ENCODE data around the gene NR6A1.
"Not testable (repeated sequence)": the region's sequence is repeated elsewhere in the genome, so short reads cannot be mapped to it uniquely, and the experiment has no call there.

NR6A1 gene

DNA sequence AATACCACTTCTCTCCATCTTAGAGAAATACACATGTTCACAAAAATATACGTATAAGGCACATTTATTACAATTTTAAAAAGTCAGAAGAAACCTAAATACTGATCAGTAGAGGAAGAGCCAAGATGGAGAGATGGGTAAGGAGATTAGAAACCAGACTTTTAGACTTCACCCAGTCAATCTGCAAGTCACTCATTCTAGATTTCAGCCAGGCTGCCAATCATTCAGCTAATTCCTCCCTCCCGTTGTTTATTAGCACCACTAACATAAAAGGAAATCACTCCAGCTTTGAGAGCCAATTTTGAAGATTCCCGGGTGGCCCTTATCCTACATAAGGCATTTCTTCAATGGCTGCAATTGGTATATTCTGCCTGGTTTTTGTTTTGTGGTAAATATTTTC, 154.2 kb downstream of the NR6A1 start:
- Histone ChIP-seq H3K36me3 (ENCODE audit: control insufficient read depth in 2 of 2, insufficient read depth in 1 of 2, low read length in 2 of 2) (no peaks in the 10 kb centered on the region), H3K9me3 (ENCODE audit: control insufficient read depth, insufficient read depth, low read depth, low read length) (no peaks in the 10 kb centered on the region), H3K4me3 (ENCODE audit: low read depth, low read length) (no peak overlapping the region), H3K4me1 (ENCODE audit: control insufficient read depth, insufficient read depth, low read length) (peaks cover 10% of the 10 kb centered on the region), H3K27ac (ENCODE audit: extremely low read depth, low read depth, low read length) (no peak overlapping the region)
- ChIA-PET CTCF (interaction anchor here (0.6 to 5.4 kb wide), 59 partner anchors 10 to 239 kb away, joined by 3 to 236 read pairs (median 6); partner anchors contain the start of genes NR6A1, OLFML2A and WDR38), POLR2A (interaction anchor here (0.8 to 2.1 kb wide), 5 partner anchors 42 to 66 kb away, joined by 3 to 16 read pairs (median 4); no protein-coding TSS in a partner anchor)
- no peak for TF ChIP-seq ZNF530 (tag by site-specific recombination; IDR thresholded peaks at IDR 0.05; ENCODE audit: low read depth)
- TF ChIP-seq, protein P1, sequence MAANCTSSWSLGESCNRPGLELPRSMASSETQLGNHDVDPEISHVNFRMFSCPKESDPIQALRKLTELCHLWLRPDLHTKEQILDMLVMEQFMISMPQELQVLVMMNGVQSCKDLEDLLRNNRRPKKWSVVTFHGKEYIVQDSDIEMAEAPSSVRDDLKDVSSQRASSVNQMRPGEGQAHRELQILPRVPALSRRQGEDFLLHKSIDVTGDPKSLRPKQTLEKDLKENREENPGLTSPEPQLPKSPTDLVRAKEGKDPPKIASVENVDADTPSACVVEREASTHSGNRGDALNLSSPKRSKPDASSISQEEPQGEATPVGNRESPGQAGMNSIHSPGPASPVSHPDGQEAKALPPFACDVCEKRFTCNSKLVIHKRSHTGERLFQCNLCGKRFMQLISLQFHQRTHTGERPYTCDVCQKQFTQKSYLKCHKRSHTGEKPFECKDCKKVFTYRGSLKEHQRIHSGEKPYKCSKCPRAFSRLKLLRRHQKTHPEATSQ (tag by site-specific recombination; IDR thresholded peaks at IDR 0.05) = no peak
- no peak for TF ChIP-seq RBAK (tag by site-specific recombination; IDR thresholded peaks at IDR 0.05)
- TF ChIP-seq HOXC10 (CRISPR knock-in tag; IDR thresholded peaks at IDR 0.05) = no peak

DNA sequence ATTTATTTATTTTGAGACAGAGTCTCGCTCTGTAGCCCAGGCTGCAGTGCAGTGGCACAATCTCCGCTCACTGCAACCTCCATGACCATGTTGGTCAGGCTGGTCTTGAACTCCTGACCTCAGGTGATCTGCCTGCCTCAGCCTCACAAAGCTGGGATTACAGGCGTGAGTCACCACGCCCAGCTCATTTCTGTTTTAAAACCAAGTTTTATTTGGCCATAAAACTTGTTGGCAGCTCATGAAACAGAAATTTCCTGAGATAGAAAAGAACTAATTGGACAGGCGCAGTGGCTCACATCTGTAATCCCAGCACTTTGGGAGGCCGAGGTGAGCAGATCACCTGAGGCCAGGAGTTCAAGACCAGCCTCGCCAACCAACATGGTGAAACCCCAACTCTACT, 155.3 kb downstream of the NR6A1 start:
- TF ChIP-seq ZNF664 (tag by site-specific recombination; IDR thresholded peaks at IDR 0.05) = peak; percentile 28; the same call in 1 of the 2 replicates
- TF ChIP-seq, protein P2, sequence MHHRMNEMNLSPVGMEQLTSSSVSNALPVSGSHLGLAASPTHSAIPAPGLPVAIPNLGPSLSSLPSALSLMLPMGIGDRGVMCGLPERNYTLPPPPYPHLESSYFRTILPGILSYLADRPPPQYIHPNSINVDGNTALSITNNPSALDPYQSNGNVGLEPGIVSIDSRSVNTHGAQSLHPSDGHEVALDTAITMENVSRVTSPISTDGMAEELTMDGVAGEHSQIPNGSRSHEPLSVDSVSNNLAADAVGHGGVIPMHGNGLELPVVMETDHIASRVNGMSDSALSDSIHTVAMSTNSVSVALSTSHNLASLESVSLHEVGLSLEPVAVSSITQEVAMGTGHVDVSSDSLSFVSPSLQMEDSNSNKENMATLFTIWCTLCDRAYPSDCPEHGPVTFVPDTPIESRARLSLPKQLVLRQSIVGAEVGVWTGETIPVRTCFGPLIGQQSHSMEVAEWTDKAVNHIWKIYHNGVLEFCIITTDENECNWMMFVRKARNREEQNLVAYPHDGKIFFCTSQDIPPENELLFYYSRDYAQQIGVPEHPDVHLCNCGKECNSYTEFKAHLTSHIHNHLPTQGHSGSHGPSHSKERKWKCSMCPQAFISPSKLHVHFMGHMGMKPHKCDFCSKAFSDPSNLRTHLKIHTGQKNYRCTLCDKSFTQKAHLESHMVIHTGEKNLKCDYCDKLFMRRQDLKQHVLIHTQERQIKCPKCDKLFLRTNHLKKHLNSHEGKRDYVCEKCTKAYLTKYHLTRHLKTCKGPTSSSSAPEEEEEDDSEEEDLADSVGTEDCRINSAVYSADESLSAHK (tag by site-specific recombination; IDR thresholded peaks at IDR 0.05) = peak; percentile 85
- TF ChIP-seq, protein P3, sequence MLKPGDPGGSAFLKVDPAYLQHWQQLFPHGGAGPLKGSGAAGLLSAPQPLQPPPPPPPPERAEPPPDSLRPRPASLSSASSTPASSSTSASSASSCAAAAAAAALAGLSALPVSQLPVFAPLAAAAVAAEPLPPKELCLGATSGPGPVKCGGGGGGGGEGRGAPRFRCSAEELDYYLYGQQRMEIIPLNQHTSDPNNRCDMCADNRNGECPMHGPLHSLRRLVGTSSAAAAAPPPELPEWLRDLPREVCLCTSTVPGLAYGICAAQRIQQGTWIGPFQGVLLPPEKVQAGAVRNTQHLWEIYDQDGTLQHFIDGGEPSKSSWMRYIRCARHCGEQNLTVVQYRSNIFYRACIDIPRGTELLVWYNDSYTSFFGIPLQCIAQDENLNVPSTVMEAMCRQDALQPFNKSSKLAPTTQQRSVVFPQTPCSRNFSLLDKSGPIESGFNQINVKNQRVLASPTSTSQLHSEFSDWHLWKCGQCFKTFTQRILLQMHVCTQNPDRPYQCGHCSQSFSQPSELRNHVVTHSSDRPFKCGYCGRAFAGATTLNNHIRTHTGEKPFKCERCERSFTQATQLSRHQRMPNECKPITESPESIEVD (tag by site-specific recombination; IDR thresholded peaks at IDR 0.05) = peak; percentile 72
- peak; percentile 29; the same call in 1 of the 2 replicates for TF ChIP-seq KLF9 (tag by site-specific recombination; IDR thresholded peaks at IDR 0.05; ENCODE audit: low read depth)
- peak; percentile 28; the same call in 1 of the 2 replicates for TF ChIP-seq ZNF843 (tag by site-specific recombination; IDR thresholded peaks at IDR 0.05)
- TF ChIP-seq, protein P4, sequence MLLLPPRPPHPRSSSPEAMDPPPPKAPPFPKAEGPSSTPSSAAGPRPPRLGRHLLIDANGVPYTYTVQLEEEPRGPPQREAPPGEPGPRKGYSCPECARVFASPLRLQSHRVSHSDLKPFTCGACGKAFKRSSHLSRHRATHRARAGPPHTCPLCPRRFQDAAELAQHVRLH (tag by site-specific recombination; IDR thresholded peaks at IDR 0.05) = 0 out of 2 replicates have a peak, but pooled peaks have one; percentile 59
- 0 out of 2 replicates have a peak, but pooled peaks have one; percentile 25 for TF ChIP-seq SP7 (tag by site-specific recombination; IDR thresholded peaks at IDR 0.05)
- peak; percentile 67; the same call in 1 of the 2 replicates for TF ChIP-seq BCL11B (tag by site-specific recombination; IDR thresholded peaks at IDR 0.05; ENCODE audit: low read depth)
- peak; percentile 34; the same call in 1 of the 2 replicates for TF ChIP-seq ZSCAN30 (tag by site-specific recombination; IDR thresholded peaks at IDR 0.05)
- peak; percentile 71 for TF ChIP-seq KLF1 (tag by site-specific recombination; IDR thresholded peaks at IDR 0.05)
- TF ChIP-seq ZFP69B (tag by site-specific recombination; IDR thresholded peaks at IDR 0.05) = 0 out of 2 replicates have a peak, but pooled peaks have one; percentile 33
- TF ChIP-seq FEZF1 (tag by site-specific recombination; IDR thresholded peaks at IDR 0.05) = peak; percentile 43; the same call in 1 of the 2 replicates
- H3K4me1 ChIP-seq (ENCODE audit: control insufficient read depth, insufficient read depth, low read length) = peaks cover 10% of the 10 kb centered on the region
- CTCF ChIA-PET = interaction anchor here (1.2 to 5.4 kb wide), 7 partner anchors 14 to 237 kb away, joined by 3 to 236 read pairs (median 29); partner anchors contain the start of gene WDR38
- POLR2A ChIA-PET = interaction anchor here (0.6 kb wide), 1 partner anchor 343 kb away, joined by 3 read pairs; no protein-coding TSS in a partner anchor
- not testable (repeated sequence) for H3K27ac ChIP-seq (ENCODE audit: extremely low read depth, low read depth, low read length); H3K9me3 ChIP-seq (ENCODE audit: control insufficient read depth, insufficient read depth, low read depth, low read length); H3K36me3 ChIP-seq (ENCODE audit: control insufficient read depth in 2 of 2, insufficient read depth in 1 of 2, low read length in 2 of 2); H3K4me3 ChIP-seq (ENCODE audit: low read depth, low read length)

All from HEK293 (cell line).